ENCODE measurements around the gene MEGF6. TPM values are rescaled to one million over a fixed set of nuclear protein-coding genes. Genes with fewer than 3 reads are reported as not detected.

The MEGF6 gene
- total RNA-seq, 2 experiments from 2014 or later, result 2.0 to 2.5 TPM

- intact Hi-C loops (cut with micrococcal nuclease), result no loop called here
- Mint-ChIP-seq H3K36me3 (ENCODE audit: low read depth) (peaks cover 10% of the 10 kb centered on the region), H3K4me3 (no peak overlapping the region), H3K27ac (no peak overlapping the region), H3K9me3 (no peaks in the 10 kb centered on the region), H3K27me3 (no peaks in the 10 kb centered on the region), H3K4me1 (ENCODE audit: low read depth) (no peaks in the 10 kb centered on the region)
- no peak for TF ChIP-seq CTCF (IDR thresholded peaks at IDR 0.05)
- no peak for DNase-seq
- POLR2A ChIA-PET, result no interaction called here
- CTCF ChIA-PET, result interaction anchor here (4.2 kb wide), 1 partner anchor 12 kb away, joined by 19 read pairs; no protein-coding TSS in a partner anchor
- no peak for ATAC-seq
Measured at GRCh38 chr1:3631320-3632260, 20.3 kb upstream of the MEGF6 start.

DNA sequence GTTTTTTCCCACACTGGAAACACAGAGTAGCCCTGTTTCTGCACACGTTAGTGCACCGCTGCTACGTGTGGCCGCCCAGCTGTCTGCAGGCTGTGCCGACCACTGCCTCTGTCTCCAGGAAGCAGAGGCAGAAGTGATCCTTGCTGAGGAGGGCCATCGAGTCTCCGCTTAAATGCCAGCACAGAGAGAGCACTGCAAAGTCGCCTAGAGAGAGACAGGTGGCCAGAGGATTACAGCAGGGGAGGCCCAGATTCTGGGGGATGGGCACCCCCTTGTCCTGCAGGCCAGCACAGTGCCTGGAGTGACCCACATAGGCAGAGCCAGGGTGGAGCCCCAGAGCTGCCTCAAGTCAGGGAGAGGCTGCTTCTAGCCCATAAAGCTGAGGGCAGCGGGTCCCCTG is 19.6 kb upstream of the MEGF6 start:
- no peak overlapping the region for H3K4me3 Mint-ChIP-seq
- intact Hi-C loops (cut with micrococcal nuclease), result no loop called here
- H3K27ac Mint-ChIP-seq, result no peak overlapping the region
- peaks cover 8% of the 10 kb centered on the region for H3K36me3 Mint-ChIP-seq (ENCODE audit: low read depth)
- H3K4me1 Mint-ChIP-seq (ENCODE audit: low read depth), result peaks cover under 1% of the 10 kb centered on the region
- no peaks in the 10 kb centered on the region for H3K9me3 Mint-ChIP-seq
- no peak for ATAC-seq
- H3K27me3 Mint-ChIP-seq, result no peaks in the 10 kb centered on the region
- DNase-seq, result no peak
- POLR2A ChIA-PET, result no interaction called here
- CTCF ChIA-PET, result interaction anchor here (4.2 kb wide), 1 partner anchor 11 kb away, joined by 19 read pairs; no protein-coding TSS in a partner anchor
- TF ChIP-seq CTCF (IDR thresholded peaks at IDR 0.05), result no peak

DNA sequence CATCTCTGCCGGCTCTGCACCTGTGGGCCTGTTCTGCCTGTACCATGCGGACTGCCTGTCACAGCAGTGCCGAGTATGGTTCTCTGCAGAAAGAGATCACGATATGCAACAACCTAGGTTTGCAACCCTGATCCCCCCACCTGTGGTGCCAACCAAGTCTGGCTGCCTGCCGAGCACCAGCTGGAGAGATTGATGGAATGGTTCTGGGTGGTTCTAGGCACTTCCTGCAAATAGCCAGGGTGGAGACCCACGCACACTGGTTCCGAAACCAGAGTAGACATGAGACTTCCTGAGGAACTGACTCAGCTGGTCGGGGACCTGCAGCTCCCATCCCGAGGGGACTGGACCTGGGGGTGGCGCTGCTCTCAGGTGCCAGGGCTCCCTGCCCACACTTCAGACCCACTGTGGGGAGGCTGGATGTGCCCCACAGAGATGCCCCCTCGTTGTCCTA is 18.9 kb upstream of the MEGF6 start:
- Mint-ChIP-seq H3K4me1 (ENCODE audit: low read depth) (peaks cover 5% of the 10 kb centered on the region), H3K36me3 (ENCODE audit: low read depth) (peaks cover 8% of the 10 kb centered on the region), H3K9me3 (no peaks in the 10 kb centered on the region), H3K27me3 (no peaks in the 10 kb centered on the region), H3K27ac (no peak overlapping the region), H3K4me3 (no peak overlapping the region)
- TF ChIP-seq CTCF (IDR thresholded peaks at IDR 0.05), result no peak
- POLR2A ChIA-PET, result interaction anchor here (1.1 kb wide), 1 partner anchor 12 kb away, joined by 3 read pairs; no protein-coding TSS in a partner anchor
- intact Hi-C loops (cut with micrococcal nuclease), result no loop called here
- ATAC-seq (no peak), DNase-seq (no peak)
- CTCF ChIA-PET, result interaction anchor here (0.6 to 4.2 kb wide), 3 partner anchors 11 to 94 kb away, joined by 3 to 19 read pairs (median 3); no protein-coding TSS in a partner anchor

- Mint-ChIP-seq H3K4me3 (no peak overlapping the region), H3K27ac (no peak overlapping the region), H3K27me3 (no peaks in the 10 kb centered on the region), H3K36me3 (ENCODE audit: low read depth) (peaks cover 8% of the 10 kb centered on the region), H3K9me3 (no peaks in the 10 kb centered on the region), H3K4me1 (ENCODE audit: low read depth) (peaks cover 5% of the 10 kb centered on the region)
- POLR2A ChIA-PET, result interaction anchor here (1.1 kb wide), 1 partner anchor 12 kb away, joined by 3 read pairs; no protein-coding TSS in a partner anchor
- CTCF ChIA-PET, result interaction anchor here (0.6 to 4.2 kb wide), 4 partner anchors 10 to 95 kb away, joined by 3 to 19 read pairs (median 6); no protein-coding TSS in a partner anchor
- DNase-seq (no peak), ATAC-seq (no peak)
- TF ChIP-seq CTCF (IDR thresholded peaks at IDR 0.05), result no peak
- intact Hi-C loops (cut with micrococcal nuclease), result no loop called here
Measured at GRCh38 chr1:3629561-3630160, 18.4 kb upstream of the MEGF6 start.

Data from activated CD8-positive, alpha-beta T cell treated with anti-CD3 and anti-CD28 coated beads for 36 hours (primary cell).